ENCODE results near the gene MT1G. TPM values are rescaled to one million over a fixed set of nuclear protein-coding genes. Genes with fewer than 3 reads are reported as not detected.

MT1G gene
- total RNA-seq, 1 donor from 2014 or later, result not detected

DNA sequence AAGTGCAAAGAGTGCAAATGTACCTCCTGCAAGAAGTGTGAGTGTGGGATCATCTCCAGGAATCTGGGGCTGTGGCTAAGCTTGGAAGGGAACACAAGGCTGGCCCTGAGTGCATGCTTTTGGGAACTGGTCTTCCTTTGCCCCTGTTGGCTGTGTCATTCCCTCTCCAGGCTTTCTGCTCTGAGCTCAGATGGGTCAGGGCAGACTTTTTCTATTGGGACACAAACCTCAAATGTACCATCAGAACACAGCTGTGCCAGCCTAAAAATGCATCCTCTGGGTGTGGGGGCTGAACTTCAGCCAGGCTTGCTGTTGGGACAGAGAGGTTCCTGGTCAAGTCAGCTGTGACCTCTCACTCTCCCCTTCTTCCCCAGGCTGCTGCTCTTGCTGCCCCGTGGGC lies 15.3 kb downstream of the MT1G start:
- H3K27me3 Mint-ChIP-seq (ENCODE audit: unreplicated experiment), result peaks cover 8% of the 10 kb centered on the region
- peaks cover 5% of the 10 kb centered on the region for H3K9me3 Mint-ChIP-seq (ENCODE audit: unreplicated experiment)

DNA sequence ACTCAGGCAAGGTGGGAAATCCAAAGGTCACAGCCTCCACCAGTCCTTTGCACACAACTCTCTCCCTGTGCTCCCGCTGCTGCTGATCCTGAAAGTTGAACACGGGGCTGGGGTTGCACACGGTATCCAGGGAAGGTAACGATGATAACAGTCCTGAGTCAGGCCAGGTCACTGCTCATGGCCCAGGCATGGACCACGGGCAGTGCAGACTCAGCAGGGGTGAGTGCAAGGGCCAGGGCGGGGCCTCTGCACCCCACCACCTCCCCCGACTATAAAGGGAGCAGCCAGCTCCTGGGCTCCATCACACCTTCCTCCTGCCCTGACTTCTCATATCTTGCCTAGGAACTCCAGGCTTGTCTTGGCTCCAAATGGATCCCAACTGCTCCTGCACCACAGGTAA lies 16.3 kb downstream of the MT1G start, which contains the start of gene MT1B:
TSS of gene MT1B (plus strand) at position 301 of the 400 bp plus-strand sequence. CDS start at position 369, 68 bp downstream.
- TF ChIP-seq, protein P1, sequence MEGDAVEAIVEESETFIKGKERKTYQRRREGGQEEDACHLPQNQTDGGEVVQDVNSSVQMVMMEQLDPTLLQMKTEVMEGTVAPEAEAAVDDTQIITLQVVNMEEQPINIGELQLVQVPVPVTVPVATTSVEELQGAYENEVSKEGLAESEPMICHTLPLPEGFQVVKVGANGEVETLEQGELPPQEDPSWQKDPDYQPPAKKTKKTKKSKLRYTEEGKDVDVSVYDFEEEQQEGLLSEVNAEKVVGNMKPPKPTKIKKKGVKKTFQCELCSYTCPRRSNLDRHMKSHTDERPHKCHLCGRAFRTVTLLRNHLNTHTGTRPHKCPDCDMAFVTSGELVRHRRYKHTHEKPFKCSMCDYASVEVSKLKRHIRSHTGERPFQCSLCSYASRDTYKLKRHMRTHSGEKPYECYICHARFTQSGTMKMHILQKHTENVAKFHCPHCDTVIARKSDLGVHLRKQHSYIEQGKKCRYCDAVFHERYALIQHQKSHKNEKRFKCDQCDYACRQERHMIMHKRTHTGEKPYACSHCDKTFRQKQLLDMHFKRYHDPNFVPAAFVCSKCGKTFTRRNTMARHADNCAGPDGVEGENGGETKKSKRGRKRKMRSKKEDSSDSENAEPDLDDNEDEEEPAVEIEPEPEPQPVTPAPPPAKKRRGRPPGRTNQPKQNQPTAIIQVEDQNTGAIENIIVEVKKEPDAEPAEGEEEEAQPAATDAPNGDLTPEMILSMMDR (IDR thresholded peaks at IDR 0.05; ENCODE audit: partially characterized antibody, unreplicated experiment), result no peak
- Mint-ChIP-seq H3K27ac (ENCODE audit: unreplicated experiment) (no peak within 1 kb of the TSS), H3K4me1 (ENCODE audit: low read depth, unreplicated experiment) (no peaks in the 10 kb centered on the region), H3K36me3 (ENCODE audit: unreplicated experiment) (no peaks in the 10 kb centered on the region), H3K9me3 (ENCODE audit: unreplicated experiment) (peaks cover 5% of the 10 kb centered on the region), H3K4me3 (ENCODE audit: unreplicated experiment) (no peak within 1 kb of the TSS), H3K27me3 (ENCODE audit: unreplicated experiment) (peaks cover 4% of the 10 kb centered on the region)
- no peak for DNase-seq

More for the DNA sequence above, 15.3 kb downstream of the MT1G start:
- no peak for DNase-seq
- Mint-ChIP-seq H3K4me1 (ENCODE audit: low read depth, unreplicated experiment) (no peaks in the 10 kb centered on the region), H3K27ac (ENCODE audit: unreplicated experiment) (no peak overlapping the region), H3K36me3 (ENCODE audit: unreplicated experiment) (no peaks in the 10 kb centered on the region), H3K4me3 (ENCODE audit: unreplicated experiment) (no peak overlapping the region)
- TF ChIP-seq, protein P1 (IDR thresholded peaks at IDR 0.05; ENCODE audit: partially characterized antibody, unreplicated experiment), result no peak

DNA sequence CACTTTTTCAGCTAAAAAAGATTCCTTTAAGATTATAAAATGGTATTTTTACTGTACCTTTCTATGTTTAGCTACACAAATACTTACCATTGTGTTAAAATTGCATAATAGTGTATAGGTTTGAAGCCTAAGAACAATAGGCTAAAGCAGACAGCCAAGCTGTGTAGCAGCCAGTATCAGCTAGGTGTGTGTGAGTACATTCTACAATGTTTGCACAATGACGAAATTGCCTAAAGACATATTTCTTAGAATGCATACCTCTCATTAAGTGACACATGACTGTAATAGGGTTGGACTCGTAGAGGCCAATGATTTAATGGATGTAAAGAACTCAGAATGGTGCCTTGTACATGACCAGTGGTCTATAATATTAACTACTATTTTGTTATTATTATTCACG lies 18.0 kb downstream of the MT1G start:
- Mint-ChIP-seq H3K9me3 (ENCODE audit: unreplicated experiment) (peaks cover 7% of the 10 kb centered on the region), H3K27me3 (ENCODE audit: unreplicated experiment) (peaks cover 12% of the 10 kb centered on the region), H3K27ac (ENCODE audit: unreplicated experiment) (no peak overlapping the region), H3K4me1 (ENCODE audit: low read depth, unreplicated experiment) (no peaks in the 10 kb centered on the region), H3K4me3 (ENCODE audit: unreplicated experiment) (no peak overlapping the region), H3K36me3 (ENCODE audit: unreplicated experiment) (no peaks in the 10 kb centered on the region)
- no peak for DNase-seq
- TF ChIP-seq, protein P1 (IDR thresholded peaks at IDR 0.05; ENCODE audit: partially characterized antibody, unreplicated experiment), result no peak

DNA sequence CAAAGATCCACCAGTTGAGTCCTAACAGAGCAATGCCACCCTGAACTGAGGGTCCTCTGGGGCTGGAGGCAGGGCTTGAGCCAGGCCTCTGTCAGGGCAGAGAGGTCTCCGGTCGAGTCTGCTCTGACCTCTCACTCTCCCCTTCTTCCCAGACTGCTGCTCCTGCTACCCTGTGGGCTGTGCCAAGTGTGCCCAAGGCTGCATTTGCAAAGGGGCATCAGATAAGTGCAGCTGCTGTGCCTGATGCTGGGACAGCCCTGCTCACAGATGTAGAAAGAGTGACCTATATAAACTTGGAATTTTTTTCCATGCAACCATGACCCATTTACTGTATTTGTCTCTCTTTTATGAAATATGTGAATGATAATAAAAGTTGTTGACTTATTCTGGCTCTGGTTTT lies 18.6 kb downstream of the MT1G start:
- TF ChIP-seq, protein P1 (IDR thresholded peaks at IDR 0.05; ENCODE audit: partially characterized antibody, unreplicated experiment), result no peak
- H3K4me3 Mint-ChIP-seq (ENCODE audit: unreplicated experiment), result no peak overlapping the region
- DNase-seq, result no peak
- H3K4me1 Mint-ChIP-seq (ENCODE audit: low read depth, unreplicated experiment), result no peaks in the 10 kb centered on the region
- H3K36me3 Mint-ChIP-seq (ENCODE audit: unreplicated experiment), result no peaks in the 10 kb centered on the region
- no peak overlapping the region for H3K27ac Mint-ChIP-seq (ENCODE audit: unreplicated experiment)
- peaks cover 18% of the 10 kb centered on the region for H3K27me3 Mint-ChIP-seq (ENCODE audit: unreplicated experiment)
- H3K9me3 Mint-ChIP-seq (ENCODE audit: unreplicated experiment), result peaks cover 7% of the 10 kb centered on the region

DNA sequence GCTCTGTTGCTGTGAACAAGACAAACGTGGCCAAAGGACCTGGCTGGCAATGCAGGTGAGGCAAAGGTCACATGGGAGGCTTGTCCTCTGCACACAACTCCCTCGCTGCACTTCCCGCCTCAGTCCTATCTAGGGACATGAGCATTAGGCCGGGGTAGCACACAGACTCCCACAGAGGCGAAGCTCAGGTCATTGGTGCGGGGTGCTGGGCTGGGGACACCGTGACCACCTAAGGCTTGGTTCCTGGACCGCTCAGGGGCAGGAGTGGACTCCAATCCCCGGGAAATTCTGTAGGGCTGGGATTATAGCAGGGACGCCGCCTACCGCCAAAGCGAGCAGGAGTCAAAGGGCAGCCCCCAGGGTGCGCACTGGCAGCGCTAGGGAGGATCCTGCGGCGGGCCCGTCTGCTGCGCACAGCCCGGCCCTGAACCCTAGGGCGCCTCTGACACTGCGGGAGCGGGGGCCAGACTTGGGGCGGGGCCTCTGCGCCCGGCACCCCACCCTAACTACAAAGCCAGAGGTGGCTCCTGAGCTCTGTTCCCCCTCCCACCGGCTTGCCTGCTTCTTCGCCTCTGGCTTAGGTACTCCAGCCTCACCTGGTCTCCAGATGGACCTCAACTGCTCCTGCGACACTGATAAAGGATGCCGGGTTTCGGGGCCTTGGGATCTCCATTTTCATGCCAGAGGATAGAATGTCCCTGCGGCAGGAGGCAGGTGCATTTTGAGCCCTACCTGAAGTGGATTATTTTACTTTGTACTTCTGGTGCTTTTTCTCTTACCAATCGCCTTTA lies 20.0 kb downstream of the MT1G start:
- DNase-seq, result peak; percentile 43
- TF ChIP-seq, protein P1 (IDR thresholded peaks at IDR 0.05; ENCODE audit: partially characterized antibody, unreplicated experiment), result no peak
- H3K27me3 Mint-ChIP-seq (ENCODE audit: unreplicated experiment), result peaks cover 20% of the 10 kb centered on the region
- no peaks in the 10 kb centered on the region for H3K4me1 Mint-ChIP-seq (ENCODE audit: low read depth, unreplicated experiment)
- no peak overlapping the region for H3K27ac Mint-ChIP-seq (ENCODE audit: unreplicated experiment)
- H3K36me3 Mint-ChIP-seq (ENCODE audit: unreplicated experiment), result no peaks in the 10 kb centered on the region
- no peak overlapping the region for H3K4me3 Mint-ChIP-seq (ENCODE audit: unreplicated experiment)
- peaks cover 5% of the 10 kb centered on the region for H3K9me3 Mint-ChIP-seq (ENCODE audit: unreplicated experiment)
